Parathyroid adenoma (tissue), 2 donors: Measurements from ENCODE around the gene ILF3.
A peak's percentile ranks its signal among the peaks of the same experiment; 100 is the strongest.
"Not testable (repeated sequence)": the region's sequence is repeated elsewhere in the genome, so short reads cannot be mapped to it uniquely, and the experiment has no call there.

Experiments
- H2AFZ ChIP-seq: fragments of 300-600 bp; sonication (generic); one replicate; pipeline ENCODE4 v1.7.0; 2017; ENCODE audit warnings: antibody characterized with exemption, mild to moderate bottlenecking
- H3K27ac ChIP-seq: fragments of 300-600 bp; sonication (generic); one replicate; pipeline ENCODE4 v1.7.0; 2017
- H3K27me3 ChIP-seq: fragments of 300-600 bp; sonication (generic); one replicate; pipeline ENCODE4 v1.7.0; 2017; ENCODE audit warnings: low read length; ENCODE audit not compliant: control insufficient read depth, insufficient read depth
- H3K36me3 ChIP-seq: fragments of 300-600 bp; sonication (generic); one replicate; pipeline ENCODE4 v1.7.0; 2017; ENCODE audit warnings: low read length; ENCODE audit not compliant: control insufficient read depth, insufficient read depth
- H3K4me1 ChIP-seq: fragments of 300-600 bp; sonication (generic); one replicate; pipeline ENCODE4 v1.7.0; 2017; ENCODE audit warnings: control low read depth
- H3K4me2 ChIP-seq: fragments of 300-600 bp; sonication (generic); one replicate; pipeline ENCODE4 v1.7.0; 2017; ENCODE audit warnings: low read length
- H3K4me3 ChIP-seq: fragments of 300-600 bp; sonication (generic); one replicate; pipeline ENCODE4 v1.7.0; 2017; ENCODE audit warnings: low read depth, low read length
- H3K79me2 ChIP-seq: fragments of 300-600 bp; sonication (generic); one replicate; pipeline ENCODE4 v1.7.0; 2017; ENCODE audit warnings: control low read depth
- H3K9ac ChIP-seq: fragments of 300-600 bp; sonication (generic); one replicate; pipeline ENCODE4 v1.7.0; 2017; ENCODE audit warnings: mild to moderate bottlenecking
- H3K9me3 ChIP-seq: fragments of 300-600 bp; sonication (generic); one replicate; pipeline ENCODE4 v1.7.0; 2017; ENCODE audit warnings: low read length; ENCODE audit not compliant: control insufficient read depth
- TF ChIP-seq, protein P1 (sequence below): fragments of 300-600 bp; sonication (generic); IDR thresholded peaks from one replicate; pipeline ENCODE4 v1.7.0; 2017; ENCODE audit warnings: antibody characterized with exemption, mild to moderate bottlenecking
- donor health status: primary hyperparathyroidism.

The ILF3 gene

GRCh38 chr19:10670876-10671804 is 17.0 kb downstream of the ILF3 start:
- no peaks in the 10 kb centered on the region for H3K9me3 ChIP-seq
- H3K36me3 ChIP-seq: no peaks in the 10 kb centered on the region
- H2AFZ ChIP-seq: no peak overlapping the region
- TF ChIP-seq, protein P1, sequence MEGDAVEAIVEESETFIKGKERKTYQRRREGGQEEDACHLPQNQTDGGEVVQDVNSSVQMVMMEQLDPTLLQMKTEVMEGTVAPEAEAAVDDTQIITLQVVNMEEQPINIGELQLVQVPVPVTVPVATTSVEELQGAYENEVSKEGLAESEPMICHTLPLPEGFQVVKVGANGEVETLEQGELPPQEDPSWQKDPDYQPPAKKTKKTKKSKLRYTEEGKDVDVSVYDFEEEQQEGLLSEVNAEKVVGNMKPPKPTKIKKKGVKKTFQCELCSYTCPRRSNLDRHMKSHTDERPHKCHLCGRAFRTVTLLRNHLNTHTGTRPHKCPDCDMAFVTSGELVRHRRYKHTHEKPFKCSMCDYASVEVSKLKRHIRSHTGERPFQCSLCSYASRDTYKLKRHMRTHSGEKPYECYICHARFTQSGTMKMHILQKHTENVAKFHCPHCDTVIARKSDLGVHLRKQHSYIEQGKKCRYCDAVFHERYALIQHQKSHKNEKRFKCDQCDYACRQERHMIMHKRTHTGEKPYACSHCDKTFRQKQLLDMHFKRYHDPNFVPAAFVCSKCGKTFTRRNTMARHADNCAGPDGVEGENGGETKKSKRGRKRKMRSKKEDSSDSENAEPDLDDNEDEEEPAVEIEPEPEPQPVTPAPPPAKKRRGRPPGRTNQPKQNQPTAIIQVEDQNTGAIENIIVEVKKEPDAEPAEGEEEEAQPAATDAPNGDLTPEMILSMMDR: no peak
- H3K79me2 ChIP-seq: peaks cover 62% of the 10 kb centered on the region
- H3K27me3 ChIP-seq: no peaks in the 10 kb centered on the region
- H3K4me1 ChIP-seq: no peaks in the 10 kb centered on the region
- no peak overlapping the region for H3K9ac ChIP-seq
- H3K4me3 ChIP-seq: no peak overlapping the region
- H3K27ac ChIP-seq: no peak overlapping the region
- no peak overlapping the region for H3K4me2 ChIP-seq

- H3K4me2 ChIP-seq, H2AFZ ChIP-seq, H3K9ac ChIP-seq, H3K4me1 ChIP-seq, H3K4me3 ChIP-seq, H3K27ac ChIP-seq, H3K27me3 ChIP-seq, H3K9me3 ChIP-seq, H3K36me3 ChIP-seq: not testable (repeated sequence)
- peaks cover 60% of the 10 kb centered on the region for H3K79me2 ChIP-seq
Measured at GRCh38 chr19:10671922-10672321, 17.8 kb downstream of the ILF3 start.

- peaks cover 15% of the 10 kb centered on the region for H3K4me1 ChIP-seq
- not testable (repeated sequence) for H3K9me3 ChIP-seq, H3K4me2 ChIP-seq, H3K9ac ChIP-seq, H3K27ac ChIP-seq, H3K4me3 ChIP-seq, H3K27me3 ChIP-seq, H3K36me3 ChIP-seq, H2AFZ ChIP-seq
- peaks cover 45% of the 10 kb centered on the region for H3K79me2 ChIP-seq
Measured at GRCh38 chr19:10675214-10675613, 21.1 kb downstream of the ILF3 start.

- TF ChIP-seq, protein P1: no peak
- H3K27me3 ChIP-seq: no peaks in the 10 kb centered on the region
- peaks cover 15% of the 10 kb centered on the region for H3K4me1 ChIP-seq
- H3K79me2 ChIP-seq: peaks cover 58% of the 10 kb centered on the region
- H3K36me3 ChIP-seq: no peaks in the 10 kb centered on the region
- peak overlapping the region; percentile 34 for H3K4me2 ChIP-seq
- no peak overlapping the region for H3K9ac ChIP-seq
- H2AFZ ChIP-seq: no peak overlapping the region
- H3K9me3 ChIP-seq: no peaks in the 10 kb centered on the region
- no peak overlapping the region for H3K4me3 ChIP-seq
- peak overlapping the region; percentile 78 for H3K27ac ChIP-seq
Measured at GRCh38 chr19:10677751-10678150, 23.6 kb downstream of the ILF3 start.

- Histone ChIP-seq H3K4me1 (peaks cover 15% of the 10 kb centered on the region), H3K79me2 (peaks cover 62% of the 10 kb centered on the region), H3K27me3 (no peaks in the 10 kb centered on the region), H3K4me2 (no peak overlapping the region), H3K36me3 (no peaks in the 10 kb centered on the region), H3K9me3 (no peaks in the 10 kb centered on the region), H2AFZ (no peak overlapping the region), H3K27ac (no peak overlapping the region), H3K9ac (no peak overlapping the region), H3K4me3 (no peak overlapping the region)
- TF ChIP-seq, protein P1: no peak
Measured at GRCh38 chr19:10678813-10679212, 24.7 kb downstream of the ILF3 start.
